Measurements from ENCODE around the gene TJP1. TPM values are rescaled to one million over a fixed set of nuclear protein-coding genes. Genes with fewer than 3 reads are reported as not detected.
A peak's percentile ranks its signal among the peaks of the same experiment; 100 is the strongest.

Gene TJP1
- total RNA-seq (149 TPM), polyA plus RNA-seq (38.7 TPM)

DNA sequence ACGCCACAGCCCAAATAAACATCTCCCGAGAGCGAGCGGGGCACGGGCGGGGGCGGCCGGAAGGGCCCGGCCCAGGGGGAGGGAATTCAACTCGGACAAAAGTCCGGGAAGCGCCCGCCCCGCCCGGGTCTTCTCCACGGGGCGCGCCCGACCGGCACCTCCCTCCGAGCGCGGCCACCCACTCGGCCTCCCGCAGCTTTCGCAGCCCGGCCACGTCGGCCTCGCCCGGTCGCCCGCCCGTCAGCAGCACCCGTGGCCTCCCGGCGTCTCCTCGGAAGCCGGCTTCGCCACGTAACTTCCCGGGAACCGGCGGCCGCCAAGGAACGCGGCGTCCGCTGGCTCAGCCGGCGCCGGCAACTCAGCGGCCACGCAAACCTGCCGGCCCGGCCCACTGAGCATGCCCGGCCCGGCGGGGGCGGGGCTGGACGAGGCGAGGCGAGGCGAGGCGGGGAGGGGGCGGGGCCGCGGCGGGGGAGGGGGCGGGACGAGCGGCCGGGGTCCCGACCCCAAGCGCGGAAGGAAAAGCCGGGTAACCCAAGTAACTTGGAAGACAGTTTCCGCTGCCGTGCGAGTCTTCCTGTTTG is at the start of gene TJP1:
TSS of gene TJP1 (minus strand) at position 369 of the 584 bp plus-strand sequence. CDS start 440 bp downstream, outside the sequence.
- Histone ChIP-seq H3K4me3 (ENCODE audit: low read depth, low read length) (peak within 1 kb of the TSS; percentile 98), H3K36me3 (ENCODE audit: insufficient read depth) (no peaks in the 10 kb centered on the region), H3K4me1 (ENCODE audit: insufficient read depth) (no peaks in the 10 kb centered on the region), H3K27ac (ENCODE audit: low read depth) (peak within 1 kb of the TSS; percentile 83)
- no peak for DNase-seq (ENCODE audit: extremely low spot score)
- WGBS = under 1% methylated on average over 80 of the region's 80 CpGs

DNA sequence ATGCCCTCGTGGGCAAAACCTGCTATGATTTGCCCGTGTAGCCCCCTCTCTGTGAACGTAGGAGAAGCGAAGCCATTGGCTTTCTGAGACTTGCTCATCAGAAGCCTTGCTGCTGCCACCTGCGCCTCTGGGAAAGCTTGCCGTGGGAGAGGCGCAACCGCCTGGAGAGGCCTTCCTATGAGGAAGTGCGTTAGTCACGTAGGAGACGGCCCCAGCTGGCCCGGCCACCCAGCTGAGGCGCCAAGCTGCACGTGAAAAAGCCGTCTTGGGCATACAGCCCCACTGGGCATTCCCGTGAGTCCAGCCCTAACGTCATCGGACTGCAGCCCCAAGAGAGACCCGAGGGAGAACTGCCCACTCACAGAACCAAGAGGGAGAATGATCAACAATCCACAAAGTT is 49.1 kb upstream of the TJP1 start:
- H3K36me3 ChIP-seq (ENCODE audit: insufficient read depth) = no peaks in the 10 kb centered on the region
- no peaks in the 10 kb centered on the region for H3K4me1 ChIP-seq (ENCODE audit: insufficient read depth)
- 61% methylated on average over 19 of the region's 19 CpGs for WGBS
- DNase-seq (ENCODE audit: extremely low spot score) = no peak
- H3K27ac ChIP-seq (ENCODE audit: low read depth) = no peak overlapping the region
- H3K4me3 ChIP-seq (ENCODE audit: low read depth, low read length) = no peak overlapping the region

DNA sequence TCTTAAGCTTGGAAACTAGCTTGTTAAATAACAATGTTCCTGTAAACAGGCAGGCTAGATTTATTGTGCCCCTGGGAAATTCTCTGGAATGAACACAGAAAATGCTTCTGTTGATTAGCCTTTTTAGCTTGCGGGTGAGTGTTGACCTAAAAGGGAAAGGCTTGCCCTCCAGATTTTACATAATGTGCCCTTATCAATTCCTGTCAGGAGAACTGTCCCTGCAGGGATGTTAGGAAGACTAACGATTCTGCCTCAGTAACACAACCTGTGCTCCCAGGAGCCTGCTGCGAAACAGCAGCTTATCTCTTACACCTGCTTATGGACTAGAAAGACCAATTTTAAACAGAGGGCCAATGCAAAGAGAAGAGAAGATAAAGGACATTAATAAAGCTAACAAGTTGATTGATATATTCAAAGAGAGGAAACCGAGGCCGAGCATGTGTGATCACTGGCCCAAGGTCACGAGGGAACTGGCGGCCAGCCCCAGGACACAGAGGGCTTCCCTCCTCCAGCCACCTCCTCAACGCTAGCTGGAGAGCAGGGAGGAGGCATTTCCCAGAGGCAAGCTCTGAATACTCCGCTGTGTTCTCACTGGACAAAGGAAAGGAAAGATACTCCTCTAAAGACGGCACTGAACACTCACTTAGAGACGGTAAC is 48.4 kb upstream of the TJP1 start:
- H3K27ac ChIP-seq (ENCODE audit: low read depth) = no peak overlapping the region
- 41% methylated on average over 11 of the region's 11 CpGs for WGBS
- no peaks in the 10 kb centered on the region for H3K4me1 ChIP-seq (ENCODE audit: insufficient read depth)
- H3K36me3 ChIP-seq (ENCODE audit: insufficient read depth) = no peaks in the 10 kb centered on the region
- H3K4me3 ChIP-seq (ENCODE audit: low read depth, low read length) = no peak overlapping the region
- peak; percentile 32 for DNase-seq (ENCODE audit: extremely low spot score)

DNA sequence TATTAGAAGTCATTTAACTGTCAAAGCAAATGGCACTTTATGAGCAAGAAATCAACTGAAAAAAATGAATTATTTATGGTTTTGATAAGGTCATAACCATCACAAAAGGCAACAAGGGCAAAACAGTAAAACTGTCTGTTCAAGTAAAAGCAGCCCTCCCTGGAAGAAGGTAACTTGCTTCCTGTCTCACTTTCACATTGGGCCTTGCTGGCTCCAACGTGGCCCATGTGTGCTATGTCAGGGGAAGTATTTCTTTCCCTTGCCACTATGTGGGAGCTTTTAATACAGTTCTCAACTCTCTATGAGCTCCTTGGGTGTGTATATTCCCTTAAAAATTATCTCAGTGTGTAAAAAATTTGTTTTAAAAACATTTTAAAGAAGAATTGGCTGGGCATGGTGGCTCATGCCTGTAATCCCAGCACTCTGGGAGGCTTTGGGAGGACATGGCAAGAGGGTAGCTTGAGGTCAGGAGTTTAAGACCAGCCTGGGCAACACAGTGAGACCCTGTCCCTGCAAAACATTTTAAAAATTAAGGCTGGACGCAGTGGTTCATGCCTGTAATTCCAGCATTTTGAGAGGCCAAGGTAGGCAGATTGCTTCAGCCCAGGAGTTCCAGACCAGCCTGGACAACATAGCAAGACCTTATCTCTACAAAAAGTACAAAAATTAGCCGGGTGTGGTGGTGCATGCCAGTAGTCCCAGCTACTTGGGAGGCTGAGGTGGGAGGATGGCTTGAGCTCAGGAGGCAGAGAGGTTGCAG is 45.2 kb upstream of the TJP1 start:
- no peak overlapping the region for H3K4me3 ChIP-seq (ENCODE audit: low read depth, low read length)
- WGBS = 84% methylated on average over 3 of the region's 3 CpGs
- H3K36me3 ChIP-seq (ENCODE audit: insufficient read depth) = no peaks in the 10 kb centered on the region
- no peaks in the 10 kb centered on the region for H3K4me1 ChIP-seq (ENCODE audit: insufficient read depth)
- H3K27ac ChIP-seq (ENCODE audit: low read depth) = no peak overlapping the region
- DNase-seq (ENCODE audit: extremely low spot score) = no peak

DNA sequence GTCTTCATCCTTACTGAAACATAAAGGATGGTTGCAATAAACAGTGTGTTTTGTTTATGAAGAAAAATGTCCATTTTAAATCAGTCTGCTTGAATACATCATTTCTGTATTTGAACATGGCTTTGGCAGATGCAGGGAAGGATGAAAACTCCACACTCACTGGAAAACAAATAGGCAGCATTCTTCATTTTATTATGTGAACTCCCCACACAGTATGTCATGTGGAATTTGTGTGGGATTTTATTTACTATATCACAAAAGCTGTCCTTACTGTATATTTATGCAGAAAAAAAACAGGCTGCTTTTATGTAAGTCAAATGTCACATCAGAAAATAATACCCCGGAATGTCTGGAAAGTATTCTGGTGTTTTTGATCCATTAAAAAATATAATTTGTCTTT is 44.1 kb upstream of the TJP1 start:
- H3K27ac ChIP-seq (ENCODE audit: low read depth) = no peak overlapping the region
- H3K4me1 ChIP-seq (ENCODE audit: insufficient read depth) = no peaks in the 10 kb centered on the region
- WGBS = 83% methylated on average over 1 of the region's 1 CpG
- no peak for DNase-seq (ENCODE audit: extremely low spot score)
- no peak overlapping the region for H3K4me3 ChIP-seq (ENCODE audit: low read depth, low read length)
- no peaks in the 10 kb centered on the region for H3K36me3 ChIP-seq (ENCODE audit: insufficient read depth)

DNA sequence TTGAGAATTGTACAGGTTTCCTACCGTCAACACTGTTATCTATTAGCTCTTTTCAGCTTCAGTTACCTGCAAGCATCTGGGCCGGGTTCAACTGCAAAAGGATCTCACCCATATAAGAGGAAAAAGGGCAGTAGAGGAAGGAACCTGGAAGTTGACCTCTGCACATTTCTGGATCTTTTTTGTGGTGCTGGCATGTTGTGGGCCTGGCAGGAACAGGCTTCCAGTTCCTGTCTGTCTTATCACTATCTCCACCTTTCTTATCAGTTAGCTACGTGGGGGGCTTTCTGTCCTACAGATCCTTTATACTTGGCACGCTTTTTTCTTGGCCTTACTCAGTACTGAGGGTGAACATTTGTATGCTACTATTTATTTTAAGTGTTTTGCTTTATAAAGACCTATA is 42.2 kb upstream of the TJP1 start:
- 70% methylated on average over 4 of the region's 4 CpGs for WGBS
- no peaks in the 10 kb centered on the region for H3K4me1 ChIP-seq (ENCODE audit: insufficient read depth)
- DNase-seq (ENCODE audit: extremely low spot score) = no peak
- H3K27ac ChIP-seq (ENCODE audit: low read depth) = no peak overlapping the region
- H3K4me3 ChIP-seq (ENCODE audit: low read depth, low read length) = no peak overlapping the region
- H3K36me3 ChIP-seq (ENCODE audit: insufficient read depth) = no peaks in the 10 kb centered on the region

DNA sequence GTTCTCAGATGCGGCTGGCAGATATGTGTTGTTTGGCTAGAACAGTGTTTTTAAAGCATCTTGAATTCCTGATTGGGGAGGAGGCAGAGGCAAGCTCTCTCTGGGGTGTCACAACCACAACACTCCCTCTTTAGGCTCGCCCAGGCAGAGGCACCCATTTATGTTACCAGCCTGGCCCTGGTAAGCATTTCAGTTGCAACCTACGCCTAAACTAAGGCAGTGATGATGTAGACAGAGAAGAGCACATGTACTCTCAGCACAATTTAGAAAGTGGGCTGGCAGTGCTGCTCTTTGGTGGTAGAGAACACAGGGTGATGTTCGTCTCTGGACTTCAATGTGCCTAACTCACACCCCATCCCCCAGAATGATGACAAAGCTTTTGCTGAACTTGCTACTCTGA is 41.2 kb upstream of the TJP1 start:
- no peak for DNase-seq (ENCODE audit: extremely low spot score)
- Histone ChIP-seq H3K27ac (ENCODE audit: low read depth) (no peak overlapping the region), H3K4me1 (ENCODE audit: insufficient read depth) (no peaks in the 10 kb centered on the region), H3K4me3 (ENCODE audit: low read depth, low read length) (no peak overlapping the region), H3K36me3 (ENCODE audit: insufficient read depth) (no peaks in the 10 kb centered on the region)
- WGBS = 95% methylated on average over 4 of the region's 4 CpGs

DNA sequence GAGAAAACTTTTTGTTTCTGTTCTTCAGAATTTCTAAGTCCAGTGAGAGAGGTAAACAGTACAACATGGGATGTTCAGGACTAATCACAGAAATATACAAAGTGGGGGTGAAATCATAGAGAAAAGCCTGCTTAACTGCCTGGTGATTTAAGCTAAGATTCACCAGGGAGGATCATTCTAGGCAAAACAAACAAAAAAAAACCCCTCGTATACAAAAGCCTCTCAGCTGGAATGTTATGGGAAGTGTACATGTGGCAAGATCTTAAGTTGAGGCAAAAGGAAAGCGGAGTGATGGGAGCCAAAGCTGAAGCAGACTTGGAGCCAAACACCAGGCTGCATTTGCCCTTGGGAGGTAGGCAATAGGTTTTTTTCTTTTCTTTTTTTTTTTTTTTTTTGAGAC is 40.0 kb upstream of the TJP1 start:
- 64% methylated on average over 2 of the region's 2 CpGs for WGBS

DNA sequence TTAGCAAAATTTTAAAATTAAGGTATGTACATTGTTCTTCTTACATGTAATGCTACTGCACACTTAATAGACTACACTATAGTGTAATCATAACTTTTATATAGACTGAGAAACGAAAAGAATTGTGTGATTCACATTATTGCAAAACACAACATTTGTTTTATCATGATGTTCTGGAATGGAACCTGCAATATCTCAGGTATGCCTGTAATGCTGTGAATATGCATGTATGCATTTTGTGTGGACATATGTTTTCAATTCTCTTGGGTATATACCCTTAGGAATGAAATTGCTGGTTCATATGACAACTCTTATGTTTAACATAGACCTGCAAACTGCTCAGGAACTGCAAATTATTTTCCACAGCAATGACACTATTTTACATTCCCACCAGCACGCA is 38.6 kb upstream of the TJP1 start:
- WGBS = 90% methylated on average over 2 of the region's 2 CpGs
- no peak for DNase-seq (ENCODE audit: extremely low spot score)
- Histone ChIP-seq H3K36me3 (ENCODE audit: insufficient read depth) (no peaks in the 10 kb centered on the region), H3K4me3 (ENCODE audit: low read depth, low read length) (no peak overlapping the region), H3K4me1 (ENCODE audit: insufficient read depth) (no peaks in the 10 kb centered on the region), H3K27ac (ENCODE audit: low read depth) (no peak overlapping the region)

More for the DNA sequence above, 40.0 kb upstream of the TJP1 start:
- DNase-seq (ENCODE audit: extremely low spot score) = no peak
- Histone ChIP-seq H3K4me1 (ENCODE audit: insufficient read depth) (no peaks in the 10 kb centered on the region), H3K27ac (ENCODE audit: low read depth) (no peak overlapping the region), H3K36me3 (ENCODE audit: insufficient read depth) (no peaks in the 10 kb centered on the region), H3K4me3 (ENCODE audit: low read depth, low read length) (no peak overlapping the region)

DNA sequence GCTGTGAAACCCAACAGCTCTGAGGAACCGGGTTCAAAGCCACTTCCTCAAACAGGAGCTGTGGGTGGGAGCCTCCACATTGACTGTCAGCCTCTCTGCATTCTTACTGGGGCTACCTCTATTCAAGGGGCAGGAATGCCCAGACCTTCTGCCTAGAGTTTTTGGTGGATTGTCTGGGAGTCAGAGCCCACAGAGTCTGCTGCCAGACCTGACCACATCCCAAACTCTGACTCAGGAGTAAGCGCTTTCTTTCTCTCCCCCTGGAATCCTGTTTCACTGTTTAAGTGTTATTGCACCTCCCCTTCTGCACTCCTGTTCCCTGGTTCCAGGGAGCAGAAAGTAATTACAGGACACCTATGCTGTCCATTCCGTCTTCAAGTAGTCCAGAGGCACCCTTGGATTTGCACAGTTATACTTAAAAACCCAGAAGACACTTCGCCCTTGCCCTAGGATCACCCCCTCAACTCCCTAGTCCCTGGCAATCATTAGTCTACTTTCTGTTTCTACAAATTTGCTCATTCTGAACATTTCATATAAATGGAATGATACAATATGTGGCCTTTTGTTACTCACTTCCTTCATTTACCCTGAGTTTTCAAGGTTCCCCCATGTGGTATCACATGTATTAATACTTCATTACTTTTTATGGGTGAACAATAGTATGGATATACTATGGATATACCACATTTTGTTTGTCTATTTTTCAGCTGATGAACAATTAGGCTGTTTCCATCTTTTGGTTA is 37.9 kb upstream of the TJP1 start:
- no peak overlapping the region for H3K27ac ChIP-seq (ENCODE audit: low read depth)
- no peak for DNase-seq (ENCODE audit: extremely low spot score)
- H3K4me1 ChIP-seq (ENCODE audit: insufficient read depth) = no peaks in the 10 kb centered on the region
- no peak overlapping the region for H3K4me3 ChIP-seq (ENCODE audit: low read depth, low read length)
- no peaks in the 10 kb centered on the region for H3K36me3 ChIP-seq (ENCODE audit: insufficient read depth)
- 89% methylated on average over 4 of the region's 4 CpGs for whole genome bisulfite sequencing

DNA sequence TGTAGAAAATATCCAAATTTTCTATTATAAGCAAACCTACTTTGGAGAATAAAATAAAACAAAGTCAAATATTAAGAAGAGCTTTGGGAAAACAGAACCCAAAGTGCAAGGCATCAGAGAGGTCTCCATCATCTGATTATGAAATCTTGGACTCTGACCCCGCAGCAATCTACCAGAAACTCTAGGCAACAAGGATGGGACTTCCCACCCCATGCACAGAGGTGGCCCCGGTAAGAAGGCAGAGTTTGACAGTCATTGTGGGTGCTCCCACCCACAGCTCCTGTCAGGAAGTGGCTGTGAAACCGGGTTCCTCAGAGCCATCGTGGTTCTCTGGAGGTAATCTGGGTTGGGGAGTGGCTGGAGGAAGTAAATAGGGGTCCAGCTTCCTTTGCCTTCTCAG is 37.0 kb upstream of the TJP1 start:
- Histone ChIP-seq H3K36me3 (ENCODE audit: insufficient read depth) (no peaks in the 10 kb centered on the region), H3K27ac (ENCODE audit: low read depth) (no peak overlapping the region), H3K4me3 (ENCODE audit: low read depth, low read length) (no peak overlapping the region), H3K4me1 (ENCODE audit: insufficient read depth) (no peaks in the 10 kb centered on the region)
- WGBS = 76% methylated on average over 4 of the region's 4 CpGs
- DNase-seq (ENCODE audit: extremely low spot score) = no peak

DNA sequence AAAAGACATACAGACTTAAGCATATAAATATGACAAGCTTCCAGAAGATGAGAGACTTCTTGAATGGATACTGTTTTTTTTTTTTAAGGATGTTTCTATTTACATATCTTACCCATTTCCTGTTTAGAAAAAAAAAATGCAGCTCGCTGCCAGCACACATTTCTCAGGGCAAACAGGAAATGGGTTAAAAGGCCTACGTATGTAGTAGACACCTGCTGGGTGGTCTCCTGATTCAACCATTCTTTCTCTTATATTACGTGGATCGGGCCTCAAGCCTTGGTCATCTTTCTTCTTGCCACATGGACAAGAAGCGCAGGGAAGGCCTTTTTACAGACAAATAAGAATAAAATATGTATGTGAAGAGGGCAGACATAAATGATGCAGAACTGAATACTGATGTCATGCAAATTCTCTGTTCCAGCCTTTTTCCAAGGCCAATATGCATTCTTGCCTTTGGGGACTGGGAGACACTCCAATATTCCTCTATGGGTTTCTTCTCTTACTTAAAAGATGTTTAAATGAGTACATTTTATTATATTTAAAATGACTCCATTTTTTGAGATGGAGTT is 35.0 kb upstream of the TJP1 start:
- H3K4me3 ChIP-seq (ENCODE audit: low read depth, low read length) = no peak overlapping the region
- WGBS = 71% methylated on average over 5 of the region's 5 CpGs
- no peaks in the 10 kb centered on the region for H3K36me3 ChIP-seq (ENCODE audit: insufficient read depth)
- no peak for DNase-seq (ENCODE audit: extremely low spot score)
- no peaks in the 10 kb centered on the region for H3K4me1 ChIP-seq (ENCODE audit: insufficient read depth)
- no peak overlapping the region for H3K27ac ChIP-seq (ENCODE audit: low read depth)

DNA sequence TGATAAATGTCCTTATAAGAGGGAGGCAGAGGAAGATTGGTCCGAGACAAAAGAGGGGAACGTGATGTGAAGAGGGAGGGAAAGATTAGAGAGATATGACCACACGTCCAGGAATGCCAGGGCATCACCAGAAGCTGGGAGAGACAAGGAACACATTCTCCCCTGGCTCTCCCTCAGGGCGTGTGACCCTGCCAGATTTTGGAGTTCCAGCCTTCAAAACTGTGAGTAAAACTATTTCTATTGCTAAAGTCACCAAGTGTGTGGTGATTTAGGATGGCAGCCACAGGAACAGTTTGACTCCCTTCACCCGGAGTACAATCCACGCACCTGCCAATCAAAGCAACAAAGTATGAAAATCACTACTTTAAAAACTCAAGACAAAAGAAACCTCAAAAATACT is 32.1 kb upstream of the TJP1 start:
- no peaks in the 10 kb centered on the region for H3K36me3 ChIP-seq (ENCODE audit: insufficient read depth)
- H3K27ac ChIP-seq (ENCODE audit: low read depth) = no peak overlapping the region
- no peaks in the 10 kb centered on the region for H3K4me1 ChIP-seq (ENCODE audit: insufficient read depth)
- WGBS = 69% methylated on average over 6 of the region's 6 CpGs
- no peak overlapping the region for H3K4me3 ChIP-seq (ENCODE audit: low read depth, low read length)
- DNase-seq (ENCODE audit: extremely low spot score) = no peak
